D721Med (cell line): ENCODE data around the gene BAHD1.
A peak's percentile ranks its signal among the peaks of the same experiment; 100 is the strongest.

Experiments used
- DNase-seq: peaks from one replicate; pipeline ENCODE4 v3.0.0; 2011; ENCODE audit warnings: low spot score; ENCODE audit not compliant: insufficient read length
- FAIRE-seq: peaks from 2 replicates; lab custom pipeline; 2011; peaks lifted over from hg19 to GRCh38; lab: Jason Lieb, UNC
- CTCF ChIP-seq: IDR thresholded peaks from 2 replicates; pipeline ENCODE4 v1.5.1; 2012; ENCODE audit warnings: mild to moderate bottlenecking, control low read depth; ENCODE audit not compliant: insufficient read depth; ENCODE audit errors: missing control alignments

The BAHD1 gene

GRCh38 chr15:40469776-40470390 lies 29.1 kb downstream of the BAHD1 start:
- FAIRE-seq (no peak), DNase-seq (no peak)
- TF ChIP-seq CTCF = no peak

GRCh38 chr15:40470423-40471104 lies 29.8 kb downstream of the BAHD1 start, which contains the start of gene CHST14:
Gene CHST14 (plus strand): TSS chr15:40470984. CDS start chr15:40471214, 230 bp downstream.
- FAIRE-seq (no peak), DNase-seq (peak; percentile 77)
- TF ChIP-seq CTCF = no peak

GRCh38 chr15:40471105-40471807 lies 30.5 kb downstream of the BAHD1 start:
- FAIRE-seq = no peak
- no peak for TF ChIP-seq CTCF
- DNase-seq = no peak

- FAIRE-seq (no peak), DNase-seq (peak; percentile 11)
- TF ChIP-seq CTCF = no peak
These were observed 31.0 kb downstream of the BAHD1 start for GRCh38 chr15:40471808-40472150.

- TF ChIP-seq CTCF = no peak
- FAIRE-seq (no peak), DNase-seq (no peak)
These were observed 31.5 kb downstream of the BAHD1 start for GRCh38 chr15:40472171-40472727.

- no peak for TF ChIP-seq CTCF
- FAIRE-seq (no peak), DNase-seq (no peak)
These were observed 33.8 kb downstream of the BAHD1 start for GRCh38 chr15:40474581-40474980.
